NCI-H226 (cell line): ENCODE measurements around the gene SLC35F4.
"Not testable (repeated sequence)": the region's sequence is repeated elsewhere in the genome, so short reads cannot be mapped to it uniquely, and the experiment has no call there.

Experiments
- DNase-seq: peaks from one replicate; pipeline ENCODE4 v3.0.0-alpha.2; 2015

The SLC35F4 gene

GRCh38 chr14:57865403-57866198 is at the start of gene SLC35F4:
SLC35F4 (minus strand) TSS chr14:57866092.
- DNase-seq: peak; percentile 32

- no peak for DNase-seq
Observed at GRCh38 chr14:57909626-57910025, 43.7 kb upstream of the SLC35F4 start.

- no peak for DNase-seq
Observed at GRCh38 chr14:57903954-57904353, 38.1 kb upstream of the SLC35F4 start.

GRCh38 chr14:57898837-57899572 is 33.1 kb upstream of the SLC35F4 start:
- no peak for DNase-seq

- DNase-seq: no peak
Observed at GRCh38 chr14:57897144-57897748, 31.4 kb upstream of the SLC35F4 start.

GRCh38 chr14:57889245-57889644 is 23.4 kb upstream of the SLC35F4 start:
- DNase-seq: peak; percentile 11

- no peak for DNase-seq
Observed at GRCh38 chr14:57884175-57884574, 18.3 kb upstream of the SLC35F4 start.

GRCh38 chr14:57883061-57883460 is 17.2 kb upstream of the SLC35F4 start:
- DNase-seq: no peak

- no peak for DNase-seq
Observed at GRCh38 chr14:57879516-57879915, 13.6 kb upstream of the SLC35F4 start.

- DNase-seq: no peak
Observed at GRCh38 chr14:57875985-57876384, 10.1 kb upstream of the SLC35F4 start.

GRCh38 chr14:57875296-57875695 is 9.4 kb upstream of the SLC35F4 start:
- no peak for DNase-seq

GRCh38 chr14:57871459-57872080 is 5.7 kb upstream of the SLC35F4 start:
- DNase-seq: peak; percentile 29

- no peak for DNase-seq
Observed at GRCh38 chr14:57870686-57871457, 5.0 kb upstream of the SLC35F4 start.

- DNase-seq: no peak
Observed at GRCh38 chr14:57869617-57870016, 3.7 kb upstream of the SLC35F4 start.

- no peak for DNase-seq
Observed at GRCh38 chr14:57866199-57866705, 360 bp upstream of the SLC35F4 start.

- no peak for DNase-seq
Observed at GRCh38 chr14:57865066-57865402, 858 bp downstream of the SLC35F4 start.

GRCh38 chr14:57864659-57865058 is 1.2 kb downstream of the SLC35F4 start:
- no peak for DNase-seq

GRCh38 chr14:57863471-57863870 is 2.4 kb downstream of the SLC35F4 start:
- DNase-seq: no peak

GRCh38 chr14:57855666-57856065 is 10.2 kb downstream of the SLC35F4 start:
- not testable (repeated sequence) for DNase-seq

GRCh38 chr14:57854571-57854970 is 11.3 kb downstream of the SLC35F4 start:
- no peak for DNase-seq

GRCh38 chr14:57851354-57851753 is 14.5 kb downstream of the SLC35F4 start:
- DNase-seq: no peak

- DNase-seq: no peak
Observed at GRCh38 chr14:57848786-57849185, 17.1 kb downstream of the SLC35F4 start.
